Left lobe of liver (tissue), 2 donors: Measurements from ENCODE around the gene ZNF484. TPM values are rescaled to one million over a fixed set of nuclear protein-coding genes. Genes with fewer than 3 reads are reported as not detected.
"Not testable (repeated sequence)": the region's sequence is repeated elsewhere in the genome, so short reads cannot be mapped to it uniquely, and the experiment has no call there.

ENCODE experiments used
- ATAC-seq: fragments of 200-7000 bp; cut with Tn5 transposase; one replicate; pipeline ENCODE4 v1.9.1; 2020; ENCODE audit warnings: mild to moderate bottlenecking, moderate library complexity
- DNase-seq: peaks from one replicate; pipeline ENCODE4 v3.0.0-alpha.2; 2020; ENCODE audit warnings: low spot score
- total RNA-seq: library from RNA; stranded (reverse); gene quantifications from one replicate; pipeline ENCODE4 v1.2.1, GENCODE V29; 2021
- donor health status: DM: no; HTN: no; CAD: no; lungs with moderate emphysema.
- donor health status: DM: no; HTN: yes; CAD: no.

Gene ZNF484
- total RNA-seq, 1 donor from 2014 or later = 2.1 TPM

- DNase-seq = no peak
- ATAC-seq = no peak
These were observed 13.7 kb downstream of the ZNF484 start for GRCh38 chr9:92864152-92864551.

- DNase-seq = no peak
- no peak for ATAC-seq
These were observed 17.0 kb downstream of the ZNF484 start for GRCh38 chr9:92860867-92861266.

GRCh38 chr9:92857236-92857635 is 20.6 kb downstream of the ZNF484 start:
- ATAC-seq = no peak
- DNase-seq = no peak

- ATAC-seq (no peak), DNase-seq (no peak)
These were observed 24.1 kb downstream of the ZNF484 start for GRCh38 chr9:92853716-92854115.

- no peak for DNase-seq
- ATAC-seq = no peak
These were observed 26.9 kb downstream of the ZNF484 start for GRCh38 chr9:92850898-92851297.

GRCh38 chr9:92848740-92849139 is 29.1 kb downstream of the ZNF484 start:
- ATAC-seq, DNase-seq: not testable (repeated sequence)

- ATAC-seq (no peak), DNase-seq (no peak)
These were observed 31.1 kb downstream of the ZNF484 start for GRCh38 chr9:92846662-92847145.

GRCh38 chr9:92838411-92838810 is 39.4 kb downstream of the ZNF484 start:
- not testable (repeated sequence) for DNase-seq, ATAC-seq

- no peak for ATAC-seq
- no peak for DNase-seq
These were observed 40.6 kb downstream of the ZNF484 start for GRCh38 chr9:92837191-92837590.

- DNase-seq (no peak), ATAC-seq (no peak)
These were observed 48.4 kb downstream of the ZNF484 start for GRCh38 chr9:92829420-92829819.

- not testable (repeated sequence) for ATAC-seq, DNase-seq
These were observed 52.8 kb downstream of the ZNF484 start for GRCh38 chr9:92825065-92825464.

- ATAC-seq (no peak), DNase-seq (no peak)
These were observed 56.9 kb downstream of the ZNF484 start for GRCh38 chr9:92820964-92821363.

GRCh38 chr9:92819898-92820297 is 57.9 kb downstream of the ZNF484 start:
- DNase-seq, ATAC-seq: not testable (repeated sequence)

- not testable (repeated sequence) for ATAC-seq, DNase-seq
These were observed 68.1 kb downstream of the ZNF484 start for GRCh38 chr9:92809629-92810326.

GRCh38 chr9:92808726-92809451 is 68.9 kb downstream of the ZNF484 start:
- peak; percentile 87 for ATAC-seq
- DNase-seq = no peak

- DNase-seq (no peak), ATAC-seq (peak; percentile 56)
These were observed 69.8 kb downstream of the ZNF484 start for GRCh38 chr9:92807757-92808725.

- DNase-seq = no peak
- ATAC-seq = no peak
These were observed 70.6 kb downstream of the ZNF484 start for GRCh38 chr9:92807031-92807756.

GRCh38 chr9:92804727-92805126 is 73.1 kb downstream of the ZNF484 start:
- ATAC-seq (no peak), DNase-seq (no peak)

- DNase-seq (no peak), ATAC-seq (no peak)
These were observed 79.5 kb downstream of the ZNF484 start for GRCh38 chr9:92798358-92798757.

- ATAC-seq = peak; percentile 55
- not testable (repeated sequence) for DNase-seq
These were observed 81.5 kb downstream of the ZNF484 start for GRCh38 chr9:92796337-92796804.
